ENCODE measurements around the gene PIK3R4.

Gene PIK3R4

DNA sequence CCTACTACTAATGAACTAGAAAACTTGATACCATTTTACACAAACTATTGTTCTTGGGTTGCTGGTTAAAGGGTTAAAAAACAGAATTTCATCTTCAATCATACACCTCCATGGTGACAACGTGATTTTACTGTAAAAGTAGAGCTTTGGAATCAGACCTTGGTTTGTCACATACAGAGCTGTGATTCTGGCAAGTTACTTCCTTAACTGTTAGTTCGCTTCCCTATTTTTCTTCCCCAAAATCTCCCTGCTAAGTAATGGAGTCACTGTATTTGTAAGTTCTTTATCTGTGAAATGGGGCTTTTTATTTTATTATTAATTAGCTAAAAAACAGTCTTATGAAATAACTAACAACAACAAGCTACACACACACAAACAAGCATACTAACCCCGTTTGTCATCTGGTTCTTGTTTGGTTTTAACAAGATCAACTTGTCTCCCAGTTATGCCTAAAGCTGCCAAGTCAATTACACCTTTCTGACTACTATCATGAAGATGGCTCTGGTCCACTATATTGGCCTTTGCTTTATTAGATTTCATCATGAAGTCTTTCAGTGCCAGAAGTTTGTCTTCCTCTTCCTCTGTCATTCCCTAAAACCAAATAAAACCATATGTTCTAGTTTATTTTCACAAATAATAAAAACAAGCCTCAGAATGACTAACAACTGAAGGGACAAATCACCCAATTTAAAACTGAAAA lies 38.6 kb downstream of the PIK3R4 start:
- TF ChIP-seq, protein P1, sequence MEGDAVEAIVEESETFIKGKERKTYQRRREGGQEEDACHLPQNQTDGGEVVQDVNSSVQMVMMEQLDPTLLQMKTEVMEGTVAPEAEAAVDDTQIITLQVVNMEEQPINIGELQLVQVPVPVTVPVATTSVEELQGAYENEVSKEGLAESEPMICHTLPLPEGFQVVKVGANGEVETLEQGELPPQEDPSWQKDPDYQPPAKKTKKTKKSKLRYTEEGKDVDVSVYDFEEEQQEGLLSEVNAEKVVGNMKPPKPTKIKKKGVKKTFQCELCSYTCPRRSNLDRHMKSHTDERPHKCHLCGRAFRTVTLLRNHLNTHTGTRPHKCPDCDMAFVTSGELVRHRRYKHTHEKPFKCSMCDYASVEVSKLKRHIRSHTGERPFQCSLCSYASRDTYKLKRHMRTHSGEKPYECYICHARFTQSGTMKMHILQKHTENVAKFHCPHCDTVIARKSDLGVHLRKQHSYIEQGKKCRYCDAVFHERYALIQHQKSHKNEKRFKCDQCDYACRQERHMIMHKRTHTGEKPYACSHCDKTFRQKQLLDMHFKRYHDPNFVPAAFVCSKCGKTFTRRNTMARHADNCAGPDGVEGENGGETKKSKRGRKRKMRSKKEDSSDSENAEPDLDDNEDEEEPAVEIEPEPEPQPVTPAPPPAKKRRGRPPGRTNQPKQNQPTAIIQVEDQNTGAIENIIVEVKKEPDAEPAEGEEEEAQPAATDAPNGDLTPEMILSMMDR (IDR thresholded peaks at IDR 0.05; ENCODE audit: low read depth, low read length): no peak
- DNase-seq (ENCODE audit: extremely low read depth, low read depth): peak; percentile 11

DNA sequence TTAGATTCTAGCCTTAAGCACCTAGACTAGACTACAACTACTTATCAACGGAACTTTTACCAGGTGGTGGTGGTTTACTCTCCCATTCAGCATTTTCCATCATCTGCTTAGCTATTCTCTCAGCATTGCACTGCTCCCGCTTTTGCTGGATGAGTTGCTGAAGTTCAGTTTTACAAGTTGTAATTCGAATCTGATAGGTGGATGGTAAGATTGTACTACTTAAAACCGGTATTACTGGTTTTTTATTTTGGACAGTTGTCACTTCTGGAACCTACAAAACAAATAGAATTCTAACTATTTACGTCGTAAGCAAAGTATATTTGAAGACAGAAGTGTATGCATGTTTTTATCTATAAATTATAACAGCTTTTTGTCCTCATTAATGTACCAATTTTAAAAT lies 41.1 kb downstream of the PIK3R4 start:
- TF ChIP-seq, protein P1 (IDR thresholded peaks at IDR 0.05; ENCODE audit: low read depth, low read length): no peak
- no peak for DNase-seq (ENCODE audit: extremely low read depth, low read depth)

DNA sequence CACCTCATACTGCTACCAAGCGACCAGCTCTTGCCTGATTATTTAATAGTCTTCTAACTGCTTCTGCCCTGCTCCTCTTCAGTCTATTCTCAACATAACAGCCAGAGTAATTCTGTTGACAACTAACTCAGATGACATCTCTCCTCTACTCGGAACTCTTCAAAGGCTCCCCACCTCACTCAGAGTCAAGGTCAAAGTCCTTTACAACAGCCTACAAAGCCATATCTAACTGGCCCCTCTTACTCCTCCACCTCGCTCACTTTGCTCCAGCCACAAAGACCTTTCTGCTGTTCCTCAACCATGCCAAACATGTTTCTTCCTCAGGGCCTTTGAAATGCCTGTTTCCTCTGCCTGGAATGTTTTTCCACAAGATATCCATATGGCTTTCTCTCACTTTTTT lies 43.6 kb downstream of the PIK3R4 start:
- TF ChIP-seq, protein P1 (IDR thresholded peaks at IDR 0.05; ENCODE audit: low read depth, low read length): no peak
- DNase-seq (ENCODE audit: extremely low read depth, low read depth): no peak

DNA sequence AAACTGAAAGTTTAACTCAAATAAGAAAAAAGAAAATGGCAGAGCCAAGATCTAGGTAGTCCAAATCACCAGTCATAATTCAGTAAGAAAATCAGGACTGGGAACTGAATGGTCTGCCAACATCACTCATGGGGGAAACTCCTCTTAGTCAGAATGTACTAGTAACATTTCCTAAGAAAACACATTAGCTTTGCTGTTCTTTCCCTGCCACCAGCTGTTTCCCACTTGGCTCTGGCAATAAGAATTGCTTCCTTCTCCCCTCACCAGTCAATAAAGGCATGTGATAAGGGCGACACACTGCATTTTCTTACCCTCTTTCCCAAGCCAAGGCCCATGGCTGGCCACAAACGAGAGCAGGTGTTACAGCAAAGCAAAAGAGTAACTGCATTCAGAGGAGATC lies 46.1 kb downstream of the PIK3R4 start:
- no peak for DNase-seq (ENCODE audit: extremely low read depth, low read depth)
- TF ChIP-seq, protein P1 (IDR thresholded peaks at IDR 0.05; ENCODE audit: low read depth, low read length): no peak

DNA sequence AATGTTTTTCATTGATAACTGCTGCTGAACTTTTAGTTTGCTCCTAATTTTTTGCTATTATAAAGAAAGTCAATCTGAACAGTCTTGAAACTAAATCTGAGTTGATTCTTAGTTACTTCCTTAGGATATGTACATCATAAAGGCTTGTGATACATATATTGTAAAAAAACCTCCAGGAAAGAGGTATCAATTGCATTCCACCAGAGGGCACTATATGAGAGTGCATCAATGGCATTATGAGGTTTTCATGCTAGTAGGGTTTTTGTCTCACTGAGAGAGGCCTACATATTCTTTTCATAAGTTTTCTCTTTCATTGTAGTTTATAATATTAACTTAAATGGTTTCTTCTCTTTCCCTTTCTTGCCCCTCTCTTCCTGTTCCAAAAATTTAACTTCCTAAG lies 46.9 kb downstream of the PIK3R4 start:
- TF ChIP-seq, protein P1 (IDR thresholded peaks at IDR 0.05; ENCODE audit: low read depth, low read length): peak; percentile 34
- no peak for DNase-seq (ENCODE audit: extremely low read depth, low read depth)

DNA sequence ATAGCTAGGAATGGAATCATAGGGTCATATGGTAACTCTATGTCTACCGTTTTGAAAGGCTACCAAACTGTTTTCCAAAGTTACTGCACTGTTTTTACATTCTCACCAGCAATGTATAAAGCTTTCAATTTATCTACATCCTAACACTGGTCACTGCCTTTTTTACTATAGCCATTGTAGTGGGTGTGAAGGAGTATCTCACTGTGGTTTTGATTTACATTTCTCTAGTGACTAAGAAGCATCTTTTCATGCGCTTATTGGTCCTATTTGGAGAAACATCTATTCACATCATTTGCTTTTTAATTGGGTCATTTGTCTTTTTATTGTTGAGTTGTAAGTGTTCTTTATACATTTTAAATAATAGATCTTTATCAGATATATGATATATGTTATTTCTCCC lies 53.3 kb downstream of the PIK3R4 start:
- TF ChIP-seq, protein P1 (IDR thresholded peaks at IDR 0.05; ENCODE audit: low read depth, low read length): no peak
- no peak for DNase-seq (ENCODE audit: extremely low read depth, low read depth)

DNA sequence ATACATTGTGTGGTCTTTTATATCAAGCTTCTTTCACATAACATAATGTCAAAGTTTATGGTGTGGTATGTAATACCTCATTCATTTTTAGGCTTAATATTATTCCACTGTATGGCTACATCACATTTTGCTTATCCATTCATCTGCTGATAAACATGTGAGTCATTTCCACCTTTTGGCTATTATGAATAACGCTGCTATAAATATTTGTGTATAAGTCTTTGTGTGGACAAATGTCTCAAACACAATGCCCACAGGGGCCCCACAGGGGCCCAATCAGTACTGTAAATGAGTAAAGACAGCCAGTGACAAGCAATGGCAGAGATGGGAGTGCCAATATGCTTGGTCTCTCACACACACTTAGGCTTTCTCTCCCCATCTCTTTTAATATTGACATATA lies 54.2 kb downstream of the PIK3R4 start:
- DNase-seq (ENCODE audit: extremely low read depth, low read depth): no peak
- TF ChIP-seq, protein P1 (IDR thresholded peaks at IDR 0.05; ENCODE audit: low read depth, low read length): no peak

All from AG09319 (cell line).